A549 (cell line): ENCODE results near the gene ATP9B. TPM values are rescaled to one million over a fixed set of nuclear protein-coding genes. Genes with fewer than 3 reads are reported as not detected.
"Not testable (repeated sequence)": the region's sequence is repeated elsewhere in the genome, so short reads cannot be mapped to it uniquely, and the experiment has no call there.

Experiments
- ATAC-seq, 2 experiments: fragments of 200-7000 bp in 1 of 2; fragments of >200 bp in 1 of 2; cut with Nextera tagmentation in 1 of 2; cut with Tn5 transposase in 1 of 2; 3 replicates each; pipeline versions ENCODE4 v1.8.0 to v1.9.1; 2018 to 2020; ENCODE audit warnings: mild to moderate bottlenecking in 1 of 2, moderate library complexity in 1 of 2
- CTCF ChIA-PET: fragments of 300-600 bp; sonication (Branson Sonifier 250); formaldehyde crosslinking; extraction: SDS; loops from one replicate; lab custom pipeline; 2021; ENCODE audit warnings: antibody characterized with exemption, inconsistent platforms; lab: Yijun Ruan, JAX
- POLR2A ChIA-PET: fragments of 350-600 bp; formaldehyde crosslinking; extraction: SDS; loops from one replicate; lab custom pipeline; 2021; ENCODE audit warnings: antibody characterized with exemption, inconsistent platforms; lab: Yijun Ruan, JAX
- DNase-seq, 2 experiments: peaks; one replicate each; pipeline versions ENCODE4 v3.0.0 to v3.0.0-alpha.2; 2011 to 2016; ENCODE audit warnings: low read depth in 1 of 2, low spot score in 1 of 2
- FAIRE-seq: peaks from 2 replicates; lab custom pipeline; 2011; peaks lifted over from hg19 to GRCh38; lab: Jason Lieb, UNC
- H3K27ac ChIP-seq, 2 experiments: fragments of >200 bp; sonication (Bioruptor Twin); formaldehyde crosslinking; 3 replicates each; pipeline ENCODE4 v1.5.1; 2016 to 2017
- H3K4me1 ChIP-seq: fragments of >200 bp; sonication (Bioruptor Twin); formaldehyde crosslinking; 3 replicates; pipeline ENCODE4 v1.6.1; 2016
- H3K4me2 ChIP-seq: fragments of >200 bp; sonication (Bioruptor Twin); formaldehyde crosslinking; 3 replicates; pipeline ENCODE4 v1.6.1; 2016
- H3K4me3 ChIP-seq: fragments of >200 bp; sonication (Bioruptor Twin); formaldehyde crosslinking; 3 replicates; pipeline ENCODE4 v1.5.1; 2016
- H3K9me3 ChIP-seq: fragments of >200 bp; sonication (Bioruptor Twin); formaldehyde crosslinking; 3 replicates; pipeline ENCODE4 v1.6.1; 2016
- CEBPB ChIP-seq, 2 experiments: fragments of >200 bp in 1 of 2; sonication (Bioruptor Twin) in 1 of 2; formaldehyde crosslinking in 1 of 2; IDR thresholded peaks; 2 replicates each; pipeline ENCODE4 v1.6.1; 2012 to 2016
- EHF ChIP-seq: fragments of 250-450 bp; sonication (Bioruptor Pico); IDR thresholded peaks from 2 replicates; pipeline ENCODE4 v1.5.0; 2020; ENCODE audit warnings: mild to moderate bottlenecking
- ESRRA ChIP-seq: fragments of 150-350 bp; IDR thresholded peaks from 2 replicates; pipeline ENCODE4 v1.6.1; 2014; ENCODE audit warnings: mild to moderate bottlenecking, low read length, borderline replicate concordance
- FOXS1 ChIP-seq: fragments of 250-450 bp; sonication (Bioruptor Pico); IDR thresholded peaks from 2 replicates; pipeline ENCODE4 v1.5.0; 2020; ENCODE audit warnings: mild to moderate bottlenecking, moderate library complexity
- GATA3 ChIP-seq: IDR thresholded peaks from 2 replicates; pipeline ENCODE4 v1.6.1; 2012; ENCODE audit warnings: borderline replicate concordance
- HEYL ChIP-seq: fragments of 250-450 bp; sonication (Bioruptor Pico); IDR thresholded peaks from 2 replicates; pipeline ENCODE4 v1.8.0; 2021; ENCODE audit warnings: mild to moderate bottlenecking, moderate library complexity
- HMGXB4 ChIP-seq: fragments of 250-450 bp; sonication (Bioruptor Pico); IDR thresholded peaks from 2 replicates; pipeline ENCODE4 v1.5.0; 2021; ENCODE audit warnings: mild to moderate bottlenecking, moderate library complexity, borderline replicate concordance
- HOXB13 ChIP-seq: fragments of 250-450 bp; sonication (Bioruptor Pico); IDR thresholded peaks from 2 replicates; pipeline ENCODE4 v1.5.0; 2020; ENCODE audit warnings: low read depth, mild to moderate bottlenecking, moderate library complexity
- JUNB ChIP-seq: fragments of >200 bp; sonication (Bioruptor Twin); formaldehyde crosslinking; IDR thresholded peaks from 2 replicates; pipeline ENCODE4 v1.6.1; 2016
- MAX ChIP-seq: IDR thresholded peaks from 2 replicates; pipeline ENCODE4 v1.6.1; 2012
- MAZ ChIP-seq: fragments of 150-350 bp; IDR thresholded peaks from 2 replicates; pipeline ENCODE4 v1.6.1; 2014; ENCODE audit warnings: antibody characterized with exemption, low read depth, low read length, borderline replicate concordance
- MYC ChIP-seq: IDR thresholded peaks from 2 replicates; pipeline ENCODE4 v1.6.1; 2012; ENCODE audit warnings: mild to moderate bottlenecking, inconsistent platforms, low read length, improper control_type of control experiment, borderline replicate concordance
- NFE2L2 ChIP-seq: fragments of 150-350 bp; conservative IDR thresholded peaks from 2 replicates; pipeline ENCODE4 v1.6.1; 2014; ENCODE audit warnings: low read length
- PBX3 ChIP-seq: IDR thresholded peaks from 2 replicates; pipeline ENCODE4 v1.6.1; 2012
- PHF8 ChIP-seq: fragments of 200-600 bp; sonication (generic); IDR thresholded peaks from 2 replicates; pipeline ENCODE4 v1.6.1; 2016; ENCODE audit warnings: low read depth, mild to moderate bottlenecking, antibody characterized with exemption, moderate library complexity, borderline replicate concordance
- POLR2AphosphoS2 ChIP-seq: conservative IDR thresholded peaks from 2 replicates; pipeline ENCODE4 v1.6.1; 2012; ENCODE audit warnings: low read length, improper control_type of control experiment, inconsistent platforms
- RARB ChIP-seq: fragments of 250-450 bp; sonication (Bioruptor Pico); IDR thresholded peaks from 2 replicates; pipeline ENCODE4 v1.8.0; 2021; ENCODE audit warnings: mild to moderate bottlenecking, moderate library complexity
- RCOR1 ChIP-seq: fragments of 150-350 bp; IDR thresholded peaks from 2 replicates; pipeline ENCODE4 v1.6.1; 2014; ENCODE audit warnings: antibody characterized with exemption, low read length, low read depth
- SREBF2 ChIP-seq: fragments of 450-650 bp; IDR thresholded peaks from 2 replicates; pipeline ENCODE4 v1.6.1; 2014; ENCODE audit warnings: mild to moderate bottlenecking, moderate library complexity
- ZC3H11A ChIP-seq: fragments of 450-650 bp; IDR thresholded peaks from 2 replicates; pipeline ENCODE4 v1.6.1; 2014; ENCODE audit warnings: antibody characterized with exemption, mild to moderate bottlenecking
- ZFP36 ChIP-seq: fragments of 450-650 bp; IDR thresholded peaks from 2 replicates; pipeline ENCODE4 v1.6.1; 2014; ENCODE audit warnings: borderline replicate concordance; ENCODE audit not compliant: partially characterized antibody
- ZNF302 ChIP-seq: fragments of 250-450 bp; sonication (Bioruptor Pico); IDR thresholded peaks from 2 replicates; pipeline ENCODE4 v1.9.0; 2021; ENCODE audit warnings: inconsistent platforms, mild to moderate bottlenecking, moderate library complexity
- WGBS: methylation state at CpG from one replicate; pipeline ENCODE4 v1.1.6; 2017; ENCODE audit errors: missing lambda C conversion rate; 5-methylcytosine and 5-hydroxymethylcytosine counted together
- polyA plus RNA-seq, 4 experiments: library from polyadenylated mRNA; depleted of rRNA in 3 of 4; stranded (reverse); fragments of >200 nt; fragmentation: RNase III in 1 of 4; extraction: RNeasy Plus Mini Kit Qiagen cat#74134 plus additional on column Dnase treatment in 1 of 4; gene quantifications; 2 replicates in 3 of 4; 3 replicates in 1 of 4; pipeline ENCODE4 v1.2.3, GENCODE V29; 2011 to 2017

ATP9B gene
- polyA plus RNA-seq, 2 of the 4 experiments (the other 2 are of a cell fraction), result 22.6 to 35.7 TPM

GRCh38 chr18:79071037-79071436 is 1.8 kb downstream of the ATP9B start:
- TF ChIP-seq PBX3 (no peak), SREBF2 (no peak), HEYL (CRISPR knock-in tag) (no peak), JUNB (no peak), RCOR1 (no peak), HMGXB4 (CRISPR knock-in tag) (no peak), FOXS1 (no peak), EHF (CRISPR knock-in tag) (no peak), MAZ (no peak), MAX (no peak), PHF8 (no peak), MYC (no peak), ZFP36 (no peak), HOXB13 (no peak), ESRRA (no peak)
- DNase-seq, result no peak
- Histone ChIP-seq H3K4me2 (peak overlapping the region; percentile 86), H3K4me3 (no peak overlapping the region), H3K4me1 (peaks cover 9% of the 10 kb centered on the region; the same call in 1 of the 3 replicates), H3K27ac (no peak overlapping the region), H3K9me3 (peaks cover 5% of the 10 kb centered on the region; the same call in 2 of the 3 replicates)
- WGBS, result 90% methylated on average over 1 of the region's 1 CpG
- FAIRE-seq, result no peak
- ChIA-PET POLR2A (no interaction called here), CTCF (no interaction called here)
- no peak for ATAC-seq

GRCh38 chr18:79071503-79072210 is 2.5 kb downstream of the ATP9B start:
- Histone ChIP-seq H3K4me3 (no peak overlapping the region), H3K4me1 (peaks cover 9% of the 10 kb centered on the region; the same call in 1 of the 3 replicates), H3K4me2 (peak overlapping the region; percentile 86; the same call in 2 of the 3 replicates), H3K27ac (no peak overlapping the region), H3K9me3 (peaks cover 5% of the 10 kb centered on the region; the same call in 2 of the 3 replicates)
- 87% methylated on average over 3 of the region's 3 CpGs for WGBS
- DNase-seq (no peak), FAIRE-seq (no peak), ATAC-seq (no peak)
- CTCF ChIA-PET, result no interaction called here
- POLR2A ChIA-PET, result no interaction called here
- TF ChIP-seq FOXS1 (no peak), GATA3 (no peak), POLR2AphosphoS2 (no peak), ZNF302 (CRISPR knock-in tag) (no peak), NFE2L2 (no peak), RARB (CRISPR knock-in tag) (no peak), CEBPB (IDR thresholded peaks at IDR 0.05) (no peak), ZC3H11A (no peak), PBX3 (no peak)

- H3K4me3 ChIP-seq, H3K4me2 ChIP-seq, FAIRE-seq, ATAC-seq, CTCF ChIA-PET, DNase-seq, H3K4me1 ChIP-seq, POLR2A ChIA-PET, H3K27ac ChIP-seq, H3K9me3 ChIP-seq: not testable (repeated sequence)
- WGBS, result 82% methylated on average over 5 of the region's 27 CpGs
Measured at GRCh38 chr18:79072655-79073054, 3.5 kb downstream of the ATP9B start.
